Endodermal cell (in vitro differentiated cells): ENCODE measurements around the gene MRPS22. TPM values are rescaled to one million over a fixed set of nuclear protein-coding genes. Genes with fewer than 3 reads are reported as not detected.
A peak's percentile ranks its signal among the peaks of the same experiment; 100 is the strongest.

ENCODE experiments used
- DNase-seq: peaks from one replicate; pipeline ENCODE4 v3.0.0-alpha.2; 2017
- H3K27ac ChIP-seq: 2 replicates; pipeline ENCODE4 v1.5.1; 2013; ENCODE audit warnings: mild to moderate bottlenecking, low read depth, low read length, moderate library complexity
- H3K27me3 ChIP-seq: 2 replicates; pipeline ENCODE4 v1.6.1; 2013; ENCODE audit warnings: mild to moderate bottlenecking, low read length, moderate library complexity; ENCODE audit not compliant: insufficient read depth, control insufficient read depth, poor library complexity, severe bottlenecking
- H3K36me3 ChIP-seq: 2 replicates; pipeline ENCODE4 v1.7.0; 2013; ENCODE audit warnings: mild to moderate bottlenecking, low read length, moderate library complexity; ENCODE audit not compliant: control insufficient read depth, insufficient read depth
- H3K4me1 ChIP-seq: one replicate; pipeline ENCODE4 v1.7.0; 2013; ENCODE audit warnings: low read length; ENCODE audit not compliant: control insufficient read depth, insufficient read depth
- H3K4me3 ChIP-seq: 2 replicates; pipeline ENCODE4 v1.5.1; 2013; ENCODE audit warnings: mild to moderate bottlenecking, low read length, moderate library complexity
- H3K9ac ChIP-seq: 2 replicates; pipeline ENCODE4 v1.6.1; 2013; ENCODE audit warnings: mild to moderate bottlenecking, low read length, moderate library complexity; ENCODE audit not compliant: poor library complexity, severe bottlenecking; ENCODE audit errors: extremely low read depth
- H3K9me3 ChIP-seq: 2 replicates; pipeline ENCODE4 v1.6.1; 2013; ENCODE audit warnings: mild to moderate bottlenecking, low read length, moderate library complexity; ENCODE audit not compliant: control insufficient read depth
- H3K27ac Mint-ChIP-seq: 2 replicates; pipeline ENCODE4 v1.8.0; 2020; ENCODE audit warnings: mixed read lengths
- H3K27me3 Mint-ChIP-seq: 2 replicates; pipeline ENCODE4 v1.8.0; 2021; ENCODE audit warnings: mild to moderate bottlenecking, mixed read lengths; ENCODE audit not compliant: insufficient read depth
- H3K36me3 Mint-ChIP-seq: 2 replicates; pipeline ENCODE4 v1.8.0; 2020; ENCODE audit warnings: low read depth, mixed read lengths
- H3K4me1 Mint-ChIP-seq: 2 replicates; pipeline ENCODE4 v1.8.0; 2020; ENCODE audit warnings: mixed read lengths
- H3K4me3 Mint-ChIP-seq: 2 replicates; pipeline ENCODE4 v1.8.0; 2020; ENCODE audit warnings: mild to moderate bottlenecking, moderate library complexity, mixed read lengths
- H3K9me3 Mint-ChIP-seq: 2 replicates; pipeline ENCODE4 v1.8.0; 2020; ENCODE audit warnings: mild to moderate bottlenecking, mixed read lengths
- WGBS, 2 experiments: methylation state at CpG; one replicate each; pipeline versions ENCODE4 v1.1.5 to v1.1.7; 2013; ENCODE audit warnings: missing lambda C conversion rate in 2 of 2, mixed read lengths in 1 of 2; ENCODE audit not compliant: insufficient coverage in 1 of 2, insufficient read length in 1 of 2; 5-methylcytosine and 5-hydroxymethylcytosine counted together
- total RNA-seq, 2 donors: library from RNA; stranded (reverse); fragmentation: NEBNext Ultra II Directional in 1 of 2; extraction: Animal tissue kit (Norgen Biotek cat#: 25700) in 1 of 2; gene quantifications; 2 replicates in 1 of 2; 3 replicates in 1 of 2; pipeline ENCODE4 v1.2.1, GENCODE V29; 2021
- TF ChIP-seq, protein P1 (sequence below): fragments of 200-600 bp; sonication (generic); conservative IDR thresholded peaks from 2 replicates; pipeline ENCODE4 v1.5.0; 2021; ENCODE audit warnings: antibody characterized with exemption, mild to moderate bottlenecking

MRPS22 gene
- total RNA-seq, 2 donors from 2014 or later, result 34.8 to 38.7 TPM

DNA sequence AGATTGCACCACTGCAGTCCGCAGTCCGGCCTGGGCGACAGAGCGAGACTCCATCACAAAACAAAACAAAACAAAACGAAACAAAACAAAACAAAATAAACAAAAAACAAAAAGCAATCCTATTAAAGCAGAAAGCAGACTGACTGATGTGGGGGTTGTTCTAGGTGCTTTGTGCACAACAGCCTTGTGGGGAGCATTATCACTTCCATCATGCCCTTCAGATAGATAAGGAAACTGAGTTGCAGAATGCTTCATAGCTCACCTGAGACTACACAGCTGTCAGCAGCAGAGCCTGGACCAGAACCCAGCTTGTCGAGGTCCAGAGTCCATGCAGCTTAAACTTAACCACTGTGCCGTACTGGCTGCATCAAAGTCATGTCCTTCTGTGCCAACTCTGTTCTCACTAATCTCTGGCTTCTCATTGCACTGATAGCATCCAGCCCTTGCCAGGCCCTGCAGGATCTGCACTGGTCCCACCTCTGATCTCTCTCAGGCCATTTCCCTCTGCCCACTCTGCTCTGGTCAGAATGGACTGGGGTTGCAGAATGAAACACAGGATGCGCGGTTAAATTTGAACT, 47.6 kb upstream of the MRPS22 start:
- H3K4me3 Mint-ChIP-seq, result no peak overlapping the region
- H3K9ac ChIP-seq, result no peak overlapping the region
- no peak overlapping the region for H3K4me3 ChIP-seq
- TF ChIP-seq, protein P1, sequence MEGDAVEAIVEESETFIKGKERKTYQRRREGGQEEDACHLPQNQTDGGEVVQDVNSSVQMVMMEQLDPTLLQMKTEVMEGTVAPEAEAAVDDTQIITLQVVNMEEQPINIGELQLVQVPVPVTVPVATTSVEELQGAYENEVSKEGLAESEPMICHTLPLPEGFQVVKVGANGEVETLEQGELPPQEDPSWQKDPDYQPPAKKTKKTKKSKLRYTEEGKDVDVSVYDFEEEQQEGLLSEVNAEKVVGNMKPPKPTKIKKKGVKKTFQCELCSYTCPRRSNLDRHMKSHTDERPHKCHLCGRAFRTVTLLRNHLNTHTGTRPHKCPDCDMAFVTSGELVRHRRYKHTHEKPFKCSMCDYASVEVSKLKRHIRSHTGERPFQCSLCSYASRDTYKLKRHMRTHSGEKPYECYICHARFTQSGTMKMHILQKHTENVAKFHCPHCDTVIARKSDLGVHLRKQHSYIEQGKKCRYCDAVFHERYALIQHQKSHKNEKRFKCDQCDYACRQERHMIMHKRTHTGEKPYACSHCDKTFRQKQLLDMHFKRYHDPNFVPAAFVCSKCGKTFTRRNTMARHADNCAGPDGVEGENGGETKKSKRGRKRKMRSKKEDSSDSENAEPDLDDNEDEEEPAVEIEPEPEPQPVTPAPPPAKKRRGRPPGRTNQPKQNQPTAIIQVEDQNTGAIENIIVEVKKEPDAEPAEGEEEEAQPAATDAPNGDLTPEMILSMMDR, result no peak
- H3K9me3 Mint-ChIP-seq, result peaks cover 6% of the 10 kb centered on the region
- no peaks in the 10 kb centered on the region for H3K27me3 ChIP-seq
- H3K4me1 ChIP-seq, result peaks cover 3% of the 10 kb centered on the region
- no peak for DNase-seq
- peaks cover 8% of the 10 kb centered on the region for H3K27me3 Mint-ChIP-seq
- peaks cover 6% of the 10 kb centered on the region for H3K4me1 Mint-ChIP-seq
- H3K36me3 ChIP-seq, result no peaks in the 10 kb centered on the region
- H3K27ac Mint-ChIP-seq, result no peak overlapping the region
- H3K36me3 Mint-ChIP-seq, result no peaks in the 10 kb centered on the region
- peaks cover 17% of the 10 kb centered on the region for H3K9me3 ChIP-seq
- H3K27ac ChIP-seq, result no peak overlapping the region
- WGBS, 2 experiments, result 90 to 94% methylated on average over 2 to 9 of the region's 9 CpGs

DNA sequence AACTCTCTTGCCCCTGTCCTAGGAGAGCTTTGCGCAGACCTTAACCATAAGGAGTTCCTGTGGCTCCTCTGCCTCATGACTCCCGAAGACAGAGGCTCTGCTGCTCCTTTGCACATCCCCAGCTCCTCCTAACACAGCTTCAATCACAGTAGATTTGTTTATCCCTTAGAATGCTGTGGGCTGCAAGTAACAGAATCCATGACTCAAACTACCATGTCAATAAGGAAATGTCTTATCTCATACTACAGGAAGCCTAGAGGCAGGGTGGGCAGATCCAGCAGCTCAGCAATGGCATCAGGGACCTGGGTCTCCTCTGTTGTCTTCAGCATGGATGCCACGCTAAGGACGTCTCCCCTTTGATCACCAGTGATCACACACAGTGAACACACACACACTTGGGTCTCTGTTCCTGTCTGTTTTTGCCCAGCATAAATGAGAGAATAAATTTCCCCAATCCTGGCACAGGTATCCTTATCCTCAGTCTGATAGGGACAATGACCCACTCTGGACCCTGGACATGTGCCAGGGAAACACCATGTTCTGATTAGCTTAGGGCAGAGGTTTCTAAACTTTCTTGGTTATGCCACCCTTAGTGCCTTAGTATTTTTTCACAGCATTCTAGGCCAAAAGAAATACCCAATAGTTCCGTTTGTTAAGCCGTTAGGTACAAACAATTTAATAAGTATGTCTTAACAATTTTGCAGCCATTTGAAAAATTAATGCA, 46.1 kb upstream of the MRPS22 start:
- Mint-ChIP-seq H3K36me3 (no peaks in the 10 kb centered on the region), H3K4me1 (peaks cover 6% of the 10 kb centered on the region), H3K27ac (no peak overlapping the region), H3K9me3 (peaks cover 6% of the 10 kb centered on the region), H3K4me3 (no peak overlapping the region), H3K27me3 (peaks cover 4% of the 10 kb centered on the region)
- TF ChIP-seq, protein P1, result no peak
- DNase-seq, result no peak
- H3K4me3 ChIP-seq, result no peak overlapping the region
- no peak overlapping the region for H3K27ac ChIP-seq
- peaks cover 3% of the 10 kb centered on the region for H3K4me1 ChIP-seq
- no peaks in the 10 kb centered on the region for H3K36me3 ChIP-seq
- no peaks in the 10 kb centered on the region for H3K27me3 ChIP-seq
- 90% methylated on average over 4 to 6 of the region's 6 CpGs for WGBS, 2 experiments
- peaks cover 17% of the 10 kb centered on the region for H3K9me3 ChIP-seq
- H3K9ac ChIP-seq, result no peak overlapping the region

DNA sequence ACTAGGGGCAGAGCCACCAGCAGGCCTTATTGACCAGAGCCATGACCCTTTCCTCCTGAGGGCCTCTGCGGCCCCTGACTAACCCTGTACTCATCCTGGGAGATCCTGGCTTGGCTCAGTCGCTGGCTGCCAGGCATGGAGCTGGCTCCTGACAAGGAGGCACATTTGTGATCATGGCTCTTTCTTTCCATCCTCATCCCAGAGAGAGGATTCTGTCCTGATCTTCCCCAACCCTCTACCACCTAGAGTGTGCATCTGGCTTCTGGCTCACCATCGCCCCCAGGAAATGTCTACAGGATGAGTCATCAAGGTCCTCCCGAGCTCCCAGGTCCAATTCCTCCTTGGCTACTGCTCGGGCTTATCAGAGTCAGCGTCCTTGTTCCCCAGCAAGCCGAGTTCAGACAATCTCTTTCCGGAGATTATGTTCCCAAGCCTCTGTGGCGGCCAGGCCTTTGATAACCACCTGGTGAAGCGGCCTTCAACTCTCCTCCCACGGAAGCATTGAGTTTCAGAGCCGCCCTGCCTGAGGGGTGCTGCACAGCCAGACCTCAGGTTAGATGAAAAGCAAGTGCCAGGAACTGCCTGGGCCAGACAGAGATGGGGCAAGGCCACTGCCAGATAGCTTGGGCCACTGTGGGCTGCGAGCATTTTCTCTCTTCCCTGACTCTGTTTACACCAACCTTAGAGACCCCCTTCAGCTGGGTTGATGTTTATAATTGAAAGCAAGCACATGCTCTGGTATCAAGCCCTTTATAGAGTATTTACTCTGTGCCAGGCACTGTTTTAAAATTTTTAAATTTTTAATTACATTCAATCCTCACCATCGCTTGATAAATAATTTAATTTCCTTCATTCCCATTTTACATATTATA, 44.3 kb upstream of the MRPS22 start:
- peak; percentile 82 for DNase-seq
- Histone ChIP-seq H3K4me3 (peak overlapping the region; percentile 60), H3K4me1 (peaks cover 3% of the 10 kb centered on the region), H3K9ac (no peak overlapping the region), H3K36me3 (no peaks in the 10 kb centered on the region), H3K9me3 (peaks cover 17% of the 10 kb centered on the region), H3K27ac (no peak overlapping the region), H3K27me3 (no peaks in the 10 kb centered on the region)
- TF ChIP-seq, protein P1, result peak; percentile 33
- H3K9me3 Mint-ChIP-seq, result peaks cover 6% of the 10 kb centered on the region
- H3K4me3 Mint-ChIP-seq, result no peak overlapping the region
- H3K36me3 Mint-ChIP-seq, result no peaks in the 10 kb centered on the region
- H3K27me3 Mint-ChIP-seq, result peaks cover 2% of the 10 kb centered on the region
- H3K27ac Mint-ChIP-seq, result no peak overlapping the region
- WGBS, 2 experiments, result 62 to 76% methylated on average over 6 to 14 of the region's 14 CpGs
- H3K4me1 Mint-ChIP-seq, result peaks cover 6% of the 10 kb centered on the region
